Ectodermal cell (in vitro differentiated cells): ENCODE measurements around the gene GBE1.

Experiments
- H3K27ac ChIP-seq: 2 replicates; pipeline ENCODE4 v1.7.0; 2013; ENCODE audit warnings: mild to moderate bottlenecking, low read depth, low read length; ENCODE audit not compliant: insufficient read depth, poor library complexity, severe bottlenecking
- H3K27me3 ChIP-seq: 2 replicates; pipeline ENCODE4 v1.7.0; 2013; ENCODE audit warnings: mild to moderate bottlenecking, low read length; ENCODE audit not compliant: insufficient read depth, control insufficient read depth, poor library complexity, severe bottlenecking
- H3K36me3 ChIP-seq: one replicate; pipeline ENCODE4 v1.7.0; 2013; ENCODE audit warnings: low read length; ENCODE audit not compliant: control insufficient read depth, insufficient read depth
- H3K4me1 ChIP-seq: one replicate; pipeline ENCODE4 v1.7.0; 2013; ENCODE audit warnings: low read length; ENCODE audit not compliant: control insufficient read depth, insufficient read depth
- H3K4me3 ChIP-seq: 2 replicates; pipeline ENCODE4 v1.7.0; 2013; ENCODE audit warnings: low read depth, low read length, control low read depth; ENCODE audit not compliant: insufficient read depth
- H3K9me3 ChIP-seq: 2 replicates; pipeline ENCODE4 v1.7.0; 2013; ENCODE audit warnings: mild to moderate bottlenecking, low read length, moderate library complexity; ENCODE audit not compliant: control insufficient read depth
- WGBS, 2 experiments: methylation state at CpG; one replicate each; pipeline ENCODE4 v1.1.7; 2013; ENCODE audit warnings: missing lambda C conversion rate in 2 of 2; 5-methylcytosine and 5-hydroxymethylcytosine counted together

Gene GBE1

DNA sequence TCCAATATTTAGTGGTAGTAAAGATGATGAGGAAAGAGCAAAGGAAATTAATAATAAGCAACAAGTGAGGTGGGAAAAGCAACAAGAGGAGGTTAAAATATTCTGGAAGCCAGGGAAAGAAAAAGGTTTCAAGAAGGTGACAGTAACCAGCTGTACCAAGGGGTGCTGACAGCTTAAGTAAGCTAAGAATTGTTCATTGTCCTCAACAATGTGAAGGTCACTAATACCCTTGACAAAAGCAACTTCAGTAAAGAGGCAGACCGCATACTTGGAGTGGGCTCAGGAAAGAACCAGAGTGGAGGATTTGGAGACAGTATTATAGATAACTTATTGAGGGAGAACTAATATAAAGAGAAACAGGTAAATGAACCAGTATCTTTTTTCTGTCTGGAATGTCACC, 116.2 kb downstream of the GBE1 start:
- Histone ChIP-seq H3K36me3 (no peaks in the 10 kb centered on the region), H3K27ac (no peak overlapping the region), H3K27me3 (no peaks in the 10 kb centered on the region), H3K9me3 (no peaks in the 10 kb centered on the region), H3K4me1 (no peaks in the 10 kb centered on the region), H3K4me3 (no peak overlapping the region)
- WGBS, 2 experiments: 61 to 78% methylated on average over 1 of the region's 1 CpG

DNA sequence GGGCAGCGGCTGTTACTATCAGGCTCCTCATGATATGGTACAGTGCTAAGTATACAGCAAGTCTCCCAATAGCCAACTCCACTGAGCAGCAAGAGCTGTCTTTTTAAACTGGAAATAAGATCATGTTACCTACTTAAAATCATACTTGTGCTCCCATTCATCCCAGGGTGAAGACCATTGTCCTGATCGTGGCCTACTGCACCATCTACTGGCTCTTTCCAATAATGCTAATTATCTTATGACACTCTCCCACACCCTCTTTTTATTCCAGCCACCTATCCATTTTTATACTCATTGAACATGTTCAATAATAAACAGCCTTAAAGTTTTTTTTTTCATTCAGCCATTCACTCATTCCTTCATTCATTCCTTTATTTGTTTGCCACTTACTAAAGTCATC, 117.7 kb downstream of the GBE1 start:
- no peak overlapping the region for H3K4me3 ChIP-seq
- no peaks in the 10 kb centered on the region for H3K9me3 ChIP-seq
- 85 to 88% methylated on average over 2 of the region's 2 CpGs for WGBS, 2 experiments
- no peak overlapping the region for H3K27ac ChIP-seq
- H3K36me3 ChIP-seq: no peaks in the 10 kb centered on the region
- H3K27me3 ChIP-seq: no peaks in the 10 kb centered on the region
- no peaks in the 10 kb centered on the region for H3K4me1 ChIP-seq

DNA sequence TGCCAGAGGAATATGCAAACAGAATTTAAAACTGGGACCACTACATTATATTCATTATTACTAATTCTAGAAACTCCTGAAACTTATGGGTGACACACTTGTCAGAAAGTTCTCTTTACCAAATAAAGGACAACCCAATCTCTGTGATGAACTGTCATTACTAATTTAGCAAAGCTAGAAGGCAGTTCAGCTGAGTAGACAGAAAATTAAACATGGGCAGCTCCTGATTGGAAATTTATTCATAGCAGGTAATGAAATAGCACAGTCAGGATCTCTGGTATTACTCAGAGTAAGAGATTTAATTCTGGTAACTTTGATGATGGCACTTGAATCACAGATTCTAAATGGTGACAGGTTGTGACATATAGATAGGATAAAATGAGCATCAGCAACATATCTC, 123.0 kb downstream of the GBE1 start:
- no peak overlapping the region for H3K27ac ChIP-seq
- H3K36me3 ChIP-seq: no peaks in the 10 kb centered on the region
- H3K4me1 ChIP-seq: no peaks in the 10 kb centered on the region
- H3K9me3 ChIP-seq: no peaks in the 10 kb centered on the region
- H3K4me3 ChIP-seq: no peak overlapping the region
- no peaks in the 10 kb centered on the region for H3K27me3 ChIP-seq

DNA sequence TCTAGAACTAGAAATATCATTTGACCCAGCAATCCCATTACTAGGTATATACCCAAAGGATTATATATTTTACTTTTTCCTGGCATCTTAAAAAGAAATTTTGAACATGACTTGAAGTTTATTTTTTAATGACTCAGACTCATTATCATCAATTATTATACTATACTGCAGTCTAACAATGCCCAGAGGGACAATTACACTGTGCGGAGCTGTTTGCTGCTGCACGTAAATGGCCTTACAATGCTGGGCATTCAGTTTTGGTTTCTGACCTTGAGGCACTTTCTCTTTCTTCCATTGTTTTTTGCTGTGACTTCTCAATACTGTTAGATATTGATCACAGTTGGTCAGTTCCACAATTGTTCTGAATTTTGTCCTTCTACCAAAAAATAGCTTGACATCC, 128.8 kb downstream of the GBE1 start:
- WGBS, 2 experiments: 94 to 98% methylated on average over 2 of the region's 2 CpGs
- no peaks in the 10 kb centered on the region for H3K4me1 ChIP-seq
- H3K36me3 ChIP-seq: no peaks in the 10 kb centered on the region

DNA sequence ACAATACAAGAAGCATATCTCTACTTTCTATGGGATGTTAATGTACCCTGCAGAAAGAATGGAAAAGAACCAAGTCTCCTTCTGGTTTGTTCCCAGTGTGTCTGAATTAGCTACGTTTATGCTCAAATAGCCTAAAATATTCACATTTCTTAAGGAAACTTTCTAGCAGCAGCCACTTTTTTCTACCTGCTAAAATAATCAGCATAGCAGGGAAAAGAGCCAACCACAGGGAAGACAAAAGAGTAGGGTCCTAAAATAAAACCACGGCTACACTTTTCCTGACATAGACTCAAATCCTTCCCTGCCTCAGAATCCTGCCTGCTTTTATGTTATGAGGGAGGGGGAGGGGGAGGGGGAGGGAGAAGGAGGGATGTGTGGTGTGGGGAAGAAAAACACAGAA, 136.7 kb downstream of the GBE1 start:
- H3K36me3 ChIP-seq: no peaks in the 10 kb centered on the region
- H3K27me3 ChIP-seq: no peaks in the 10 kb centered on the region
- 92 to 100% methylated on average over 1 of the region's 2 CpGs for WGBS, 2 experiments
- no peaks in the 10 kb centered on the region for H3K4me1 ChIP-seq
- no peak overlapping the region for H3K4me3 ChIP-seq
- H3K9me3 ChIP-seq: no peaks in the 10 kb centered on the region
- no peak overlapping the region for H3K27ac ChIP-seq

More for the DNA sequence above, 128.8 kb downstream of the GBE1 start:
- Histone ChIP-seq H3K4me3 (no peak overlapping the region), H3K27ac (no peak overlapping the region), H3K27me3 (no peaks in the 10 kb centered on the region), H3K9me3 (no peaks in the 10 kb centered on the region)

DNA sequence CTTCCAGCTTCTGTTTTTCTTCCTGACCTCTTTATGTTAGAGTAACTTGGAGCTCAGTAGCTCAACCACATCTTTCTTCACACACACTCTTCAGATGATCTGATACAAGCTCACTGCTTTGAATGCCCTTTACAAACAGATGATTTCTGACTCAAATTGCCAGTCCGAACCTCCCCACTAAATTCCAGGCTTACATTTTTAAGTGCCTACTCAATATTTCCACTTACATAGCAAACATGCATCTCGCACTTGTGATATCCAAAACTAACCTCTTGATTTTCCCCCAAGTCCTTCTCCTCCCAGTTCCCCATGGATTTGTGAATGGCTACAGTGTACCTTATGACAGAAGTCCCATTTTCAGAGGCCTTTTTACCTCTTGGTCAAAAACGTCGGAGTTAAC, 139.1 kb downstream of the GBE1 start:
- no peaks in the 10 kb centered on the region for H3K36me3 ChIP-seq
- H3K9me3 ChIP-seq: no peaks in the 10 kb centered on the region
- 93% methylated on average over 4 of the region's 4 CpGs for WGBS, 2 experiments
- H3K27me3 ChIP-seq: no peaks in the 10 kb centered on the region
- no peak overlapping the region for H3K4me3 ChIP-seq
- H3K27ac ChIP-seq: no peak overlapping the region
- no peaks in the 10 kb centered on the region for H3K4me1 ChIP-seq

DNA sequence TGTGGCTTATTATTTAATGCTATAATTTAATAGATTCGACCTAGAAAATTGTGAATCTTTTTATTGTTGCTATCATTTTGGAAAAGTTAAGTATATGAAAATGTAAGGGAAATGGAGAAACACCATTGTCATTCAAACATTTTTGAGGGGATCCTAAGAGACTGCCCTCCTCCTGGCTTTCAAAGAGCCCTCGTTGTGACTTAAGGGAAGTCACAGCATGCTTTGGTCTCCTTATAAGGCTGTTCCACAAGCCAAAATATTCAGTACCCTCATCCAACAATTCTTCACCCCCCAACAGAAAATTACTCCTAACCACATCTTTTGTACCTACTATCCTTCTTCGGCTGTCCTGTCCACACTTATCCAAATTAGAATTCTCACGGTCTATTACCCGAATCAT, 140.2 kb downstream of the GBE1 start:
- Histone ChIP-seq H3K27me3 (no peaks in the 10 kb centered on the region), H3K36me3 (no peaks in the 10 kb centered on the region), H3K4me1 (no peaks in the 10 kb centered on the region), H3K4me3 (no peak overlapping the region), H3K27ac (no peak overlapping the region), H3K9me3 (no peaks in the 10 kb centered on the region)
- WGBS, 2 experiments: 77 to 82% methylated on average over 4 to 5 of the region's 5 CpGs

DNA sequence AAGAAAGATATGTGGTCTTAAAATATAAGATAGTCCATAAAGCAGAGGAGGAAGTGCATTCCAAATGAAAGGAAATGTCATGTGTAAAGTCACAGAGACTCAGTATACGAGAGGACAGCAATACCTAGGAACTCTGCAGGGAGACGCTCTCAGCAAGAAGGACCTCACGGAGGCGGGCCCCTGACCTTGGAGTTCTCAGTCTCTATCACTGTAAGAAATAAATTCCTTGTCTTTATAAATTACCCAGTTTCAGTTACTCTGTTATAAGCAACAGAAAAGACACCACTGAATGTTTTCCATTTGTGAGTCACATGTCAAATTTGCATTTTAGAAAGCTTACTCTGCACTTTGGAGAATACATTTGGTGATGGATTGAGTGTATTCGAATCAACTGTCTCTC, 140.6 kb downstream of the GBE1 start:
- H3K4me3 ChIP-seq: no peak overlapping the region
- H3K27me3 ChIP-seq: no peaks in the 10 kb centered on the region
- no peak overlapping the region for H3K27ac ChIP-seq
- H3K4me1 ChIP-seq: no peaks in the 10 kb centered on the region
- H3K36me3 ChIP-seq: no peaks in the 10 kb centered on the region
- WGBS, 2 experiments: 79 to 93% methylated on average over 4 of the region's 5 CpGs
- no peaks in the 10 kb centered on the region for H3K9me3 ChIP-seq

DNA sequence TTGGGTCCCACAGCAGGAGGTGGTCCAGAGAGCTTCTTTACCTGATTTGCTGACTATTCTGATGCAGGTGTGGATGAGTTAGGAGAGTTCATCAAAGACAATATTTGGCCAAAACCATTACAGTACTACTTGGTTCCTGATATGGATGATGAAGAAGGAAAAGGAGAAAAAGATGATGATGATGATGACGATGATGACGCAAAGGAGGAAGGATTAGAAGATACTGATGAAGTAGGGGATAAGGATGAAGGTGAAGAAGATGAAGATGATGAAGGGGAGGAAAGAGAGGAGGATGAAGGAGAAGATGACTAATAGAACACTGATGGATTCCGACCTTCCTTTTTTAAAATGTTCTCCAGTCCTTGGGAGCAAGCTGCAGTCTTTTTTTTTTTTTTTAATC, 148.7 kb downstream of the GBE1 start:
- no peaks in the 10 kb centered on the region for H3K27me3 ChIP-seq
- H3K4me1 ChIP-seq: no peaks in the 10 kb centered on the region
- H3K27ac ChIP-seq: no peak overlapping the region
- H3K9me3 ChIP-seq: no peaks in the 10 kb centered on the region
- no peak overlapping the region for H3K4me3 ChIP-seq
- 90 to 95% methylated on average over 3 of the region's 3 CpGs for WGBS, 2 experiments
- H3K36me3 ChIP-seq: no peaks in the 10 kb centered on the region

DNA sequence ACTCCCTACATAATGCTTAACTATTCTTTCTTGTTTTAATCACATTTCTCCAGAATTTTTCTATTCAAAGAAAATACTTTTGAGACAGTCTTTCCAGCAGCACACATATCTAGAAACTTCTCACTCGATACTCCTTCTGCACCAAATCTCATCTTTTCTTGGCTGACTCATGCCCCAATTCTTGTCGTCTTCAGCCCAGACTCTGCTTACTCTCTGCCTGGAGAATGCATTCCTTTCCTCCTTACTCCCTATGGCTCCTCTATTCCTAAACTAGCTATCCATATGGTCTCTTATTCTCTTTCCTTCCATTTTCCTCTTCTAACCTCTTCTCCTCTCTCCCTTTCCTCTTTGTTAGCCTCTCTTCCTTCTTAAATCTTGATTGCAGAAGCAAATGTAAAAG, 158.7 kb downstream of the GBE1 start:
- Histone ChIP-seq H3K4me3 (no peak overlapping the region), H3K27me3 (no peaks in the 10 kb centered on the region), H3K36me3 (no peaks in the 10 kb centered on the region), H3K9me3 (no peaks in the 10 kb centered on the region), H3K27ac (no peak overlapping the region), H3K4me1 (no peaks in the 10 kb centered on the region)
- WGBS, 2 experiments: 77 to 86% methylated on average over 2 of the region's 2 CpGs

DNA sequence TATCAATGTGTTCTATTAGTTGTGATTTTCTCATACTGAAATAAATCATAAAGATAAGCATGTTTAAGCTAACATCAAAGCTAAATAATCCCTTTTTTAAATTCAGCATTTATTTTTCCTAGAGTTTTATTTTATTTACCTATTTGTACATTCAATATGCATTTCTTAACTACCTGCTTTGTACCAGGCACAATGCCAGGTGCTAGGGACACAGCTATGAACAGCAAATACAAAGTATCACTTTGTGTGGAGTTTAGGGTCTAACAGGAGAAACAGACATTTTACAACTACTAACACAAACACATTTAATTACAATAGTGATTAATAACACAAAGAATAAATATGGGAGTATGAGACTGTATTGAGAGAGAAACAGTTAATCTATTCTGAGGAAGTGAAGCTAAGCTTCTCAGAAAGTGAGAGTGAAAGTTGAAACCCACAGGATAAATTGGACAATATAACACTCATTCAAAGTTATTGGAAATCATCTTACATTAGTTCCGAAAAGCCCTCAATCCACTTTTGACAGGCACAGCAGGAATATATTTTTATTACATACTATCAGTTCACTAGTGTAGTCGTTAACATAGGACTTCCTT, 159.6 kb downstream of the GBE1 start:
- H3K27ac ChIP-seq: no peak overlapping the region
- no peaks in the 10 kb centered on the region for H3K4me1 ChIP-seq
- 100% methylated on average over 1 to 2 of the region's 2 CpGs for WGBS, 2 experiments
- H3K4me3 ChIP-seq: no peak overlapping the region
- no peaks in the 10 kb centered on the region for H3K9me3 ChIP-seq
- H3K27me3 ChIP-seq: no peaks in the 10 kb centered on the region
- no peaks in the 10 kb centered on the region for H3K36me3 ChIP-seq
